H9 (cell line): Measurements from ENCODE around the gene STOX2. TPM values are rescaled to one million over a fixed set of nuclear protein-coding genes. Genes with fewer than 3 reads are reported as not detected.

ENCODE experiments used
- DNase-seq: peaks from one replicate; pipeline ENCODE4 v3.0.0-alpha.2; 2017
- H2AFZ ChIP-seq: one replicate; pipeline ENCODE4 v1.6.1; 2013; ENCODE audit warnings: mild to moderate bottlenecking, low read length, control low read depth, moderate library complexity
- H2AK5ac ChIP-seq: 2 replicates; pipeline ENCODE4 v1.6.1; 2013; ENCODE audit warnings: low read length, control low read depth, mixed read lengths; ENCODE audit not compliant: insufficient read length
- H2BK120ac ChIP-seq: one replicate; pipeline ENCODE4 v1.6.1; 2013; ENCODE audit warnings: low read depth, mild to moderate bottlenecking, low read length, control low read depth, inconsistent platforms; ENCODE audit not compliant: poor library complexity, severe bottlenecking
- H2BK12ac ChIP-seq: 2 replicates; pipeline ENCODE4 v1.6.1; 2013; ENCODE audit warnings: low read length, control low read depth, mixed read lengths, low read depth; ENCODE audit not compliant: insufficient read length
- H2BK15ac ChIP-seq: 2 replicates; pipeline ENCODE4 v1.6.1; 2013; ENCODE audit warnings: low read depth, low read length, control low read depth
- H2BK20ac ChIP-seq: one replicate; pipeline ENCODE4 v1.6.1; 2013; ENCODE audit warnings: low read depth, mild to moderate bottlenecking, low read length, control low read depth, inconsistent platforms; ENCODE audit not compliant: poor library complexity, severe bottlenecking
- H2BK5ac ChIP-seq: 2 replicates; pipeline ENCODE4 v1.6.1; 2013; ENCODE audit warnings: low read length, control low read depth, mixed read lengths; ENCODE audit not compliant: insufficient read length
- H3K14ac ChIP-seq: 2 replicates; pipeline ENCODE4 v1.6.1; 2013; ENCODE audit warnings: low read length, control low read depth; ENCODE audit not compliant: insufficient read depth
- H3K18ac ChIP-seq: 2 replicates; pipeline ENCODE4 v1.6.1; 2013; ENCODE audit warnings: low read depth, mild to moderate bottlenecking, mixed read lengths, low read length, control low read depth; ENCODE audit not compliant: insufficient read length
- H3K23ac ChIP-seq: 2 replicates; pipeline ENCODE4 v1.6.1; 2013; ENCODE audit warnings: low read length, control low read depth, mixed read lengths, low read depth; ENCODE audit not compliant: insufficient read length
- H3K23me2 ChIP-seq: 2 replicates; pipeline ENCODE4 v1.6.1; 2013; ENCODE audit warnings: low read depth, mild to moderate bottlenecking, mixed read lengths, low read length, control low read depth; ENCODE audit not compliant: insufficient read length, poor library complexity, severe bottlenecking
- H3K27ac ChIP-seq: 2 replicates; pipeline ENCODE4 v1.5.1; 2013; ENCODE audit warnings: low read length, control low read depth, mixed read lengths, low read depth; ENCODE audit not compliant: insufficient read length
- H3K27me3 ChIP-seq: 2 replicates; pipeline ENCODE4 v1.6.1; 2013; ENCODE audit warnings: low read length, control low read depth, inconsistent platforms; ENCODE audit not compliant: insufficient read depth
- H3K4ac ChIP-seq: 2 replicates; pipeline ENCODE4 v1.6.1; 2013; ENCODE audit warnings: low read depth, mild to moderate bottlenecking, control low read depth, inconsistent platforms, low read length, moderate library complexity
- H3K4me1 ChIP-seq: 2 replicates; pipeline ENCODE4 v1.6.1; 2013; ENCODE audit warnings: low read length, control low read depth, inconsistent platforms; ENCODE audit not compliant: insufficient read depth
- H3K4me2 ChIP-seq: 2 replicates; pipeline ENCODE4 v1.6.1; 2013; ENCODE audit warnings: low read length, control low read depth, mixed read lengths; ENCODE audit not compliant: insufficient read length, insufficient read depth
- H3K56ac ChIP-seq: 2 replicates; pipeline ENCODE4 v1.6.1; 2013; ENCODE audit warnings: low read depth, mild to moderate bottlenecking, mixed read lengths, low read length, control low read depth; ENCODE audit not compliant: insufficient read length
- H3K79me1 ChIP-seq: 2 replicates; pipeline ENCODE4 v1.6.1; 2013; ENCODE audit warnings: low read depth, mild to moderate bottlenecking, moderate library complexity, low read length, control low read depth, inconsistent platforms; ENCODE audit not compliant: insufficient read depth, poor library complexity, severe bottlenecking
- H3K79me2 ChIP-seq: 2 replicates; pipeline ENCODE4 v1.6.1; 2013; ENCODE audit warnings: low read length, control low read depth, inconsistent platforms; ENCODE audit not compliant: insufficient read depth
- H3K9ac ChIP-seq: 2 replicates; pipeline ENCODE4 v1.6.1; 2013; ENCODE audit warnings: low read length, control low read depth, mixed read lengths; ENCODE audit not compliant: insufficient read length; ENCODE audit errors: extremely low read depth
- H3K9me3 ChIP-seq: one replicate; pipeline ENCODE4 v1.6.1; 2013; ENCODE audit warnings: low read depth, low read length, inconsistent platforms; ENCODE audit not compliant: control insufficient read depth
- H3T11ph ChIP-seq: one replicate; pipeline ENCODE4 v1.6.1; 2013; ENCODE audit warnings: mild to moderate bottlenecking, low read length, control low read depth, inconsistent platforms
- H4K20me1 ChIP-seq: one replicate; pipeline ENCODE4 v1.6.1; 2013; ENCODE audit not compliant: control insufficient read depth, insufficient read length, insufficient read depth
- H4K5ac ChIP-seq: 2 replicates; pipeline ENCODE4 v1.6.1; 2013; ENCODE audit warnings: low read depth, mild to moderate bottlenecking, mixed read lengths, low read length, control low read depth; ENCODE audit not compliant: insufficient read length
- H4K8ac ChIP-seq: replicated peaks from 2 replicates; pipeline ENCODE4 v1.6.1; 2013; ENCODE audit warnings: low read length, control low read depth, mixed read lengths, low read depth; ENCODE audit not compliant: insufficient read length
- H4K91ac ChIP-seq: 2 replicates; pipeline ENCODE4 v1.6.1; 2013; ENCODE audit warnings: low read depth, mild to moderate bottlenecking, moderate library complexity, mixed read lengths, low read length, control low read depth; ENCODE audit not compliant: insufficient read length
- H3K27ac Mint-ChIP-seq, 3 experiments: 2 replicates in 2 of 3; 3 replicates in 1 of 3; pipeline ENCODE4 v1.8.0; 2020 to 2021; ENCODE audit warnings: mixed read lengths in 3 of 3, mild to moderate bottlenecking in 1 of 3, moderate library complexity in 1 of 3
- H3K27me3 Mint-ChIP-seq: 2 replicates; pipeline ENCODE4 v1.8.0; 2021; ENCODE audit warnings: low read depth, mild to moderate bottlenecking, moderate library complexity, mixed read lengths
- H3K36me3 Mint-ChIP-seq, 3 experiments: 2 replicates in 2 of 3; 3 replicates in 1 of 3; pipeline ENCODE4 v1.8.0; 2020 to 2021; ENCODE audit warnings: low read depth in 3 of 3, mixed read lengths in 3 of 3; ENCODE audit not compliant: insufficient read depth in 1 of 3
- H3K4me1 Mint-ChIP-seq, 2 experiments: 2 replicates each; pipeline ENCODE4 v1.8.0; 2020; ENCODE audit warnings: mixed read lengths in 2 of 2
- H3K4me3 Mint-ChIP-seq, 2 experiments: 2 replicates in 1 of 2; 3 replicates in 1 of 2; pipeline ENCODE4 v1.8.0; 2020 to 2021; ENCODE audit warnings: mild to moderate bottlenecking in 2 of 2, mixed read lengths in 2 of 2, moderate library complexity in 1 of 2
- H3K9me3 Mint-ChIP-seq, 2 experiments: 2 replicates in 1 of 2; 3 replicates in 1 of 2; pipeline ENCODE4 v1.8.0; 2020; ENCODE audit warnings: mild to moderate bottlenecking in 2 of 2, mixed read lengths in 2 of 2, moderate library complexity in 1 of 2
- CTCF ChIP-seq: fragments of 200-600 bp; sonication (generic); conservative IDR thresholded peaks from 3 replicates; pipeline ENCODE4 v1.8.0; 2021; ENCODE audit warnings: antibody characterized with exemption, mild to moderate bottlenecking
- WGBS: extraction: QIAGEN DNeasy Blood & Tissue Kit; methylation state at CpG from one replicate; pipeline ENCODE4 v1.1.7; 2013; ENCODE audit warnings: missing lambda C conversion rate, low lambda C conversion rate, mixed read lengths; ENCODE audit not compliant: insufficient read length; ENCODE audit errors: extremely low coverage; 5-methylcytosine and 5-hydroxymethylcytosine counted together
- total RNA-seq: library from RNA; stranded (reverse); gene quantifications from 2 replicates; pipeline ENCODE4 v1.2.1, GENCODE V29; 2021

The STOX2 gene
- total RNA-seq, 1 experiment from 2014 or later: 28.2 TPM

- Mint-ChIP-seq H3K27me3 (no peaks in the 10 kb centered on the region), H3K36me3 (peaks cover 4 to 10% (median 9%) of the 10 kb centered on the region in 3 experiments; a peak in 6 of 7 replicates), H3K4me1 (peaks cover 10 to 29% of the 10 kb centered on the region in 2 experiments), H3K27ac (no peak overlapping the region), H3K9me3 (no peaks in the 10 kb centered on the region), H3K4me3 (no peak overlapping the region)
- Histone ChIP-seq H2BK120ac (no peak overlapping the region), H3K4me2 (no peak overlapping the region), H4K5ac (no peak overlapping the region), H3K14ac (no peak overlapping the region), H3T11ph (no peak overlapping the region), H3K56ac (no peak overlapping the region), H3K79me2 (peaks cover 4% of the 10 kb centered on the region; the same call in 1 of the 2 replicates), H4K20me1 (no peaks in the 10 kb centered on the region), H2BK15ac (no peak overlapping the region), H2AFZ (no peak overlapping the region), H3K23ac (no peak overlapping the region), H3K23me2 (no peaks in the 10 kb centered on the region), H3K4ac (no peak overlapping the region), H3K4me1 (no peaks in the 10 kb centered on the region), H3K9me3 (no peaks in the 10 kb centered on the region), H2BK12ac (no peak overlapping the region), H3K79me1 (no peaks in the 10 kb centered on the region), H3K18ac (no peak overlapping the region), H4K91ac (no peak overlapping the region), H3K27me3 (no peaks in the 10 kb centered on the region), H3K27ac (no peak overlapping the region), H2AK5ac (no peak overlapping the region), H3K9ac (no peak overlapping the region), H2BK20ac (no peak overlapping the region), H4K8ac (no peak overlapping the region), H2BK5ac (no peak overlapping the region)
- no peak for TF ChIP-seq CTCF
- WGBS: no CpG with 5 or more reads among the region's 5 CpGs
- DNase-seq: no peak
Observed at GRCh38 chr4:183926950-183927349, 21.8 kb downstream of the STOX2 start.
